HG03095 (cell line): Measurements from ENCODE around the gene MUC6.

Experiments
- ATAC-seq: cut with Tn5 transposase; IDR thresholded peaks from one replicate; pipeline ENCODE4 v1.9.1; 2021; ENCODE audit warnings: moderate library complexity; ENCODE audit not compliant: unreplicated experiment

Gene MUC6

GRCh38 chr11:1052133-1053011, 15.9 kb upstream of the MUC6 start:
- no peak for ATAC-seq

GRCh38 chr11:1051356-1052132, 15.0 kb upstream of the MUC6 start:
- ATAC-seq: no peak

DNA sequence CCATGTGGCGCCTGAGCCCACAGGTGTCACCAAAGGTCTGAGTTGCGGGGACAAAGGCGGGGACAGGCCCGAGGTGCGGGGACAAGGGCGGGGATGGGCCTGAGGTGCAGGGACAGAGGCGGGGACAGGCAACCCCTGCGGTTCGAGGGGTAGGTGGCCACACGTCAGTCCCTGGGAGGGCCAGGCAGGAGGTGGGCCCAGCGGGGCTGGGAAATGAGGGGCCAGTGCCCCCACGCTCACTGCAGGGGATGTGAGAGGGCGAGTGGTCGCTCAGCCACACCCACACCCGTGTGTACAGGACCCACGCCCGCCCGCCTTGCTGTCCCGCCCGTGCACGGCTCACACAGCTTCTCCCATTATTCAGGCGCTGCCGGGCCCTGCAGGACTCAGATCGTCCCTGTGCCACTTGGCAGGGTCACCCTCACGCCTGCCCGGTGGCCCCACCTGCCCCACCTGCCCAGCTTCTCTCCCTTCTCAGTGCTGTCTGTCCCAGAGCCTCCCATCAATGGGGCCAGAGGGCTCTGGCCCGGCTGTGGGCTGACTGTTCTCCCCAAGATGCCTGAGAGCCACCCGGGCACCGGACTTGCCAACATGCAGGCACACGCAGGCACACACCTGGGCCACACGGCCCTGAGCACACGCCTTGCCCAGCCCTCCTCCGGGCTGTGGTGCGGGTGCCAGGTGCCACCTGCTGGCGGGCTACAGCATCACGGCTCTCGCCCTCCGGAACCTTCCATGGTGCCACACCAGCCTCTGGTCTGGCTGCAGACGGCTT, 14.2 kb upstream of the MUC6 start:
- no peak for ATAC-seq

GRCh38 chr11:1049911-1050580, 13.5 kb upstream of the MUC6 start:
- ATAC-seq: no peak

DNA sequence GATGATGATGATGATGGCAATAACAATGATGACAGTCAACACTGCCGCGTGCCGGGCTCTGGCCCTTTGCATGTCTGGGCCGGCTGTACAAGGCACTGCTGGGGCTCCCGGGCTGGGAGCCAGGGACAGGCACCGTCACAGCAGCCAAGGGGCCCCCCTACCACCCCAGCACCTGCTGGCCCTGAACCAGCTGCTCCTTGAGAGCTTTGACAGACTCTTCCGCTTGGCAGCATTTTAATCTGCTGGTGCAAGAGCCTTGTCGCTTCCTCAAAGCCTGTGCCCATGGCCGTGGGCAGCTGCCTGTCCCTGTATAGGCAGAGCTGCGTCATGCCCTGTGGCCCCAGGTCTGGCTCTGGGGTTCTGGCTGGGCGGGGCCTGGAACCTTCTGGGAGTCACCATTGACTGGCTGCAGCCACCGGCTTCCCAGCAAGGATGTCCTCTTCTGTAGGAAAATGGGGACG, 12.9 kb upstream of the MUC6 start:
- no peak for ATAC-seq

GRCh38 chr11:1049071-1049405, 12.5 kb upstream of the MUC6 start:
- ATAC-seq: no peak

- no peak for ATAC-seq
Measured at GRCh38 chr11:1048375-1049070, 12.0 kb upstream of the MUC6 start.

GRCh38 chr11:1047595-1048156, 11.2 kb upstream of the MUC6 start:
- no peak for ATAC-seq

DNA sequence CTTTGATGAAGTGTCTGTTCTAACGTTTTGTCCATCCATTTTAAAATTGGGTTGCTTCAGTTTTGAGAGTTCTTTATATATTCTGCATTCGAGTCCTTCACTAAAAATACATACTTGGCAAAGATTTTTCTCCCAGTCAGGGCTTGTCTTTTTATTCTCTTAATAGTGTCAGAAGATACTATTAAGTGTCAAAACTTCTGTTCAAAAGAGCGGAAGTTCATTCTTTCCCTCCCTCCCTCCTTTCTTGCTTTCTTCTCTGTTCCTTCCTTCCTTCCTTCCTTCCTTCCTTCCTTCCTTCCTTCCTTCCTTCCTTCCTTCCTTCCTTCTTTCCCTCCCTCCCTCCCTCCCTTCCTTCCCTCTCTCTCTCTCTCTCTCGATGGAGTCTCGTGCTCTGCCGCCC, 7.6 kb upstream of the MUC6 start:
- no peak for ATAC-seq

DNA sequence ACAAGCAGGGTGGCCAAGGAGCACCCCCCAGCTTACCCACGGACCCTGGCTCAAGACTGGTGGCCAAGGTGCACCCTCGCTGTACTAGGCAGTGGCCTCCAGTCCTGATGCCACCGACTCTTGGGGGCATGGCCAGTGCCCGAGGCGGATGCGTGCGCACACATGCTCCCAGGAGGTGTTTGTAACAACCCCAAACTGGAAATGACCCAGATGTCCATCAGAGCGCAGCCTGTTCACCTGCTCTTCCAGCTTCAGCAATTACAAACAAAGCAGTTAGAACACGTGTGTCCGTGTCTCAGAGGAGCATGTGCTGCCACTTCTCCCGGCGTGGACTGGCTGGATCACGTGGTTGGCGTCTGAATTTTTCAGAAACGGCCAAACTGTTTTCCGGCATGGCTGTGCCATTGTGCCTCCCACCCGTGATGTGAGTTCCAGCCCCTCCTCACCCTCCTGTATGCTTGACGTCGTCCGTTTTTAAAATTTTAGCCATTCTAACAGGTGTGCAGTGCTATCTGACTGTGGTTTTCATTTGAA, 7.1 kb upstream of the MUC6 start:
- no peak for ATAC-seq

GRCh38 chr11:1042626-1043562, 6.4 kb upstream of the MUC6 start:
- no peak for ATAC-seq

- ATAC-seq: no peak
Measured at GRCh38 chr11:1041936-1042608, 5.6 kb upstream of the MUC6 start.

DNA sequence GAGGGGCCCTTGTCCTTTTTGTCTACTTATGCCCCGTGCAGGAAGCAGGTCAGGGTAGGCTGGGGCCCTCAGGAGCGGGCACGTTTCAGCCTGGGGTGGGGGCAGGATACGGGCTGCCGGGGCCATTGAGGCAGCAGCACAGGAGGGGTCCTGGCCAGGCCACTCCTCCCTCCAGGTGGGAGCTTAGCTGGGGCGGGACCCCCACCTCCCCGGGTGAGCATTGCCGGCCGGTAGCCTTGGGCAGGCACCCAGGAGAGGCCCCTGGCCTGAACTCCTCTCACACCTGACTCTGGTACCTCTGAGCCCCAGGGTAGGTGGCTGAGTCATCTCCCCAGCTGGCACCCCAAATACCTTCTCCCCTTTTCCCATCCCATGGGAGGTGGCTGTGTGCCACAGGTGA, 5.0 kb upstream of the MUC6 start:
- no peak for ATAC-seq

- no peak for ATAC-seq
Measured at GRCh38 chr11:1041149-1041467, 4.6 kb upstream of the MUC6 start.

DNA sequence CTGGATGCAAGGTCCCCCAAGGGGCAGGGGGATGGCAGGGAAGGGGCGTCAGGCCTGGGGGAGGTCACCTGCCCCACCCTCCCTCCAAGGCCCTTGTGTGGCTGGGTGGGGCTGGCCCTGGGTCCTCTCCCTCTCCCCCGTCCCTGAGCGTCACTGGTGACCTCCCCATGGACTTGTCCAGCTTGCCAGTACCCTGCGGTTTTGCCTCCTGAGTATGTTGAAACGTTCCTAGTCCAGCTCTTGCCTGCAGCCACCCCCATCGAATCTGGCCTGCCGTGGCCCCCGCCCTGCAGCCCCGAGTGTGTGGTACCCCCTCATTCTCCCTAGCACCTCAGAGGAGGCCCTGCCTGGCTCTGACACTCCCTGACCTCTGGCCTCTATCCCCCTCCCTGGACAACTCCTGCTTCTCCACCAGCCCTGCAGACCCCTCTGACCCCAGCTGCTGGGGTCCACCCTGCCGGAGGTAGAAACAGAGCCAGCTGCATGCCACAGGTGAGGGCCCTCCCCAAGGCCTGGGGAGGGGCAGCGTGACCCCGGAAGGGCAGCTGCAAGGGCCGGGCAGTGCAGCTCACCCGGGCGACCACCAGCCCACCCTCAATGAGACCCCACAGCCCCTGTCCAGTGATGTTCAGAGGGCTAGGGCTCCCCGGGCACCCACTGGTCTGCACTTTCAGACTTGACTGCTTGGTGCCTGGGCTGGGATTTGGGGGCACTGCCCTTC, 4.1 kb upstream of the MUC6 start:
- no peak for ATAC-seq

GRCh38 chr11:1039481-1040427, 3.2 kb upstream of the MUC6 start:
- no peak for ATAC-seq
